ENCODE data around the gene NSD1. TPM values are rescaled to one million over a fixed set of nuclear protein-coding genes. Genes with fewer than 3 reads are reported as not detected.
A peak's percentile ranks its signal among the peaks of the same experiment; 100 is the strongest.

Gene NSD1
- total and polyA plus RNA-seq, 2 of the 4 experiments (the other 2 are of a cell fraction): 7.7 to 31.0 TPM

GRCh38 chr5:177087398-177088005 lies 46.1 kb upstream of the NSD1 start:
- dilution Hi-C loops (cut with HindIII; ENCODE audit: low sequenced_read_pairs, unreplicated experiment): no loop called here
- Histone ChIP-seq H4K8ac (ENCODE audit: low read depth in 2 of 2, low read length in 2 of 2) (no peak overlapping the region; a peak in 1 of 4 replicates), H3K4me2 (ENCODE audit: low read depth, low read length) (peak overlapping the region; percentile 73; the same call in 1 of the 2 replicates), H3K27ac (ENCODE audit: insufficient read depth, low read length) (no peak overlapping the region), H2BK20ac (ENCODE audit: low read depth, low read length) (no peak overlapping the region), H3K4ac (ENCODE audit: low read depth, low read length) (no peak overlapping the region), H3K36me3 (ENCODE audit: control insufficient read depth, insufficient read depth, low read length) (peaks cover 5% of the 10 kb centered on the region; the same call in 1 of the 2 replicates), H3K4me1 (ENCODE audit: control insufficient read depth, insufficient read depth, low read length) (peaks cover 9% of the 10 kb centered on the region; the same call in 1 of the 2 replicates), H3K9ac (ENCODE audit: low read depth, low read length) (no peak overlapping the region; the same call in 1 of the 2 replicates), H3K18ac (ENCODE audit: low read depth, low read length) (no peak overlapping the region), H3K4me3 (ENCODE audit: insufficient read depth, low read depth, low read length) (peak overlapping the region; percentile 61), H3K23ac (ENCODE audit: low read depth, low read length) (no peak overlapping the region), H3K27me3 (ENCODE audit: control insufficient read depth, insufficient read depth, low read length) (peaks cover 8% of the 10 kb centered on the region), H2AFZ (replicated peaks; ENCODE audit: low read length, poor library complexity) (peak overlapping the region; percentile 97), H2AK9ac (replicated peaks; ENCODE audit: low read depth, low read length, poor library complexity) (peak overlapping the region; percentile 44), H4K20me1 (ENCODE audit: insufficient read depth, low read length) (no peaks in the 10 kb centered on the region; the same call in 1 of the 2 replicates), H3K79me1 (ENCODE audit: low read depth in 1 of 2, low read length in 2 of 2) (no peaks in the 10 kb centered on the region), H2BK120ac (ENCODE audit: low read depth, low read length) (no peak overlapping the region), H3K14ac (replicated peaks; ENCODE audit: low read depth, low read length) (no peak overlapping the region), H3K9me1 (ENCODE audit: insufficient read depth, low read length) (0 out of 2 replicates have a peak, but pooled peaks cover 3% of the 10 kb centered on the region), H3K56ac (ENCODE audit: extremely low read depth, insufficient read depth, low read length) (no peak overlapping the region), H4K5ac (ENCODE audit: low read depth, low read length) (no peak overlapping the region), H2BK5ac (ENCODE audit: low read depth, low read length, poor library complexity, severe bottlenecking) (no peak overlapping the region), H2AK5ac (ENCODE audit: low read depth, low read length) (no peak overlapping the region), H4K91ac (ENCODE audit: insufficient read depth, low read depth, low read length) (no peak overlapping the region), H2BK15ac (ENCODE audit: low read depth, low read length) (no peak overlapping the region), H3K9me3 (ENCODE audit: control insufficient read depth, insufficient read depth, low read length) (no peaks in the 10 kb centered on the region)
- DNase-seq (no peak), ATAC-seq (ENCODE audit: low read depth) (no peak)
- CTCF ChIA-PET: interaction anchor here (1.0 to 1.3 kb wide), 2 partner anchors 11 to 21 kb away, joined by 3 read pairs; no protein-coding TSS in a partner anchor
- in situ Hi-C loops (cut with MboI; ENCODE audit: low sequenced_read_pairs): no loop called here
- no TSS peak for BruUV-seq (replicated peaks)
- POLR2A ChIA-PET (ENCODE audit: unreplicated experiment): no interaction called here
- intact Hi-C loops (cut with micrococcal nuclease): no loop called here
- no peak for TF ChIP-seq SMC3 (IDR thresholded peaks at IDR 0.05; ENCODE audit: low read depth, low read length)
- no peak for TF ChIP-seq USF2 (IDR thresholded peaks at IDR 0.05; ENCODE audit: low read depth, low read length)
- no peak for TF ChIP-seq RCOR1 (IDR thresholded peaks at IDR 0.05; ENCODE audit: insufficient replicate concordance, low read length)
- no peak for TF ChIP-seq MXI1 (IDR thresholded peaks at IDR 0.05; ENCODE audit: borderline replicate concordance, low read depth, low read length)
- TF ChIP-seq RFX5 (IDR thresholded peaks at IDR 0.05; ENCODE audit: low read depth, low read length): no peak
- TF ChIP-seq RAD21 (IDR thresholded peaks at IDR 0.05; ENCODE audit: low read length): no peak
- TF ChIP-seq ELK1 (IDR thresholded peaks at IDR 0.05; ENCODE audit: borderline replicate concordance, low read depth, low read length): no peak
- no peak for TF ChIP-seq BHLHE40 (IDR thresholded peaks at IDR 0.05; ENCODE audit: low read depth, low read length)
- TF ChIP-seq CEBPB (IDR thresholded peaks at IDR 0.05; ENCODE audit: low read depth, low read length): no peak
- TF ChIP-seq CHD1 (IDR thresholded peaks at IDR 0.05; ENCODE audit: low read depth, low read length): no peak
- TF ChIP-seq FOS (IDR thresholded peaks at IDR 0.05; ENCODE audit: low read depth, low read length): no peak
- no peak for TF ChIP-seq POLR2A (IDR thresholded peaks at IDR 0.05; ENCODE audit: low read depth, low read length)
- TF ChIP-seq NFE2L2 (IDR thresholded peaks at IDR 0.05; ENCODE audit: low read depth, low read length): no peak
- TF ChIP-seq MAZ (IDR thresholded peaks at IDR 0.05; ENCODE audit: borderline replicate concordance, low read depth, low read length): no peak
- TF ChIP-seq, protein P1, sequence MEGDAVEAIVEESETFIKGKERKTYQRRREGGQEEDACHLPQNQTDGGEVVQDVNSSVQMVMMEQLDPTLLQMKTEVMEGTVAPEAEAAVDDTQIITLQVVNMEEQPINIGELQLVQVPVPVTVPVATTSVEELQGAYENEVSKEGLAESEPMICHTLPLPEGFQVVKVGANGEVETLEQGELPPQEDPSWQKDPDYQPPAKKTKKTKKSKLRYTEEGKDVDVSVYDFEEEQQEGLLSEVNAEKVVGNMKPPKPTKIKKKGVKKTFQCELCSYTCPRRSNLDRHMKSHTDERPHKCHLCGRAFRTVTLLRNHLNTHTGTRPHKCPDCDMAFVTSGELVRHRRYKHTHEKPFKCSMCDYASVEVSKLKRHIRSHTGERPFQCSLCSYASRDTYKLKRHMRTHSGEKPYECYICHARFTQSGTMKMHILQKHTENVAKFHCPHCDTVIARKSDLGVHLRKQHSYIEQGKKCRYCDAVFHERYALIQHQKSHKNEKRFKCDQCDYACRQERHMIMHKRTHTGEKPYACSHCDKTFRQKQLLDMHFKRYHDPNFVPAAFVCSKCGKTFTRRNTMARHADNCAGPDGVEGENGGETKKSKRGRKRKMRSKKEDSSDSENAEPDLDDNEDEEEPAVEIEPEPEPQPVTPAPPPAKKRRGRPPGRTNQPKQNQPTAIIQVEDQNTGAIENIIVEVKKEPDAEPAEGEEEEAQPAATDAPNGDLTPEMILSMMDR (conservative IDR thresholded peaks at IDR 0.05; ENCODE audit: low read depth, low read length): no peak
- no peak for TF ChIP-seq MAFK (IDR thresholded peaks at IDR 0.05; ENCODE audit: low read depth, low read length)
- 14% methylated on average over 2 of the region's 23 CpGs; no CpG with 5 or more reads in 1 of the 2 experiments for WGBS, 2 experiments (ENCODE audit: extremely low coverage in 2 of 2, insufficient read length in 1 of 2)

All from IMR-90 (cell line).